GM21619 (cell line): ENCODE results near the gene CYSTM1.
"Not testable (repeated sequence)": the region's sequence is repeated elsewhere in the genome, so short reads cannot be mapped to it uniquely, and the experiment has no call there.

Source experiments
- ATAC-seq: cut with Tn5 transposase; IDR thresholded peaks from one replicate; pipeline ENCODE4 v1.9.1; 2021; ENCODE audit not compliant: unreplicated experiment

CYSTM1 gene

DNA sequence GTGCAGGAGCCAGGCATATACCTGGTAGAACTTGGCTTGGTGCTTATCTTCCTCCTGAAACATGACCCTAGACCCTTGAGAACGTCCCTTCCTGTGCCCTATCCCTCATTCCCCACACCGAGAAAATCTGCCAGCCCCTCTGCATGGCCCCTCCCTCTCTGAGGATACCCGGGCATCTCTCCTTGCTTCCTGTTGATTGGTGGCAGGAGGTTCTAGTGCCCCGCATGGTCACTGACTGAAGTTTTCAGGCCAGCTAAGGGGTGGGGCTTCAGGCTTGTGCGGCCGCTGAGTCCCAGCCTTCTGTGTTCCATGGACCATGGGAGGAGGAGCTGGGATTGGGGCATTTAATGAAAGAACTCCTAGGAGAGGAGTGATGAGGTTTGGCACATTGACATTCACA, 26.5 kb upstream of the CYSTM1 start:
- ATAC-seq = no peak

GRCh38 chr5:140150201-140150600, 24.8 kb upstream of the CYSTM1 start:
- ATAC-seq = no peak

GRCh38 chr5:140151144-140152021, 23.6 kb upstream of the CYSTM1 start:
- ATAC-seq = no peak

DNA sequence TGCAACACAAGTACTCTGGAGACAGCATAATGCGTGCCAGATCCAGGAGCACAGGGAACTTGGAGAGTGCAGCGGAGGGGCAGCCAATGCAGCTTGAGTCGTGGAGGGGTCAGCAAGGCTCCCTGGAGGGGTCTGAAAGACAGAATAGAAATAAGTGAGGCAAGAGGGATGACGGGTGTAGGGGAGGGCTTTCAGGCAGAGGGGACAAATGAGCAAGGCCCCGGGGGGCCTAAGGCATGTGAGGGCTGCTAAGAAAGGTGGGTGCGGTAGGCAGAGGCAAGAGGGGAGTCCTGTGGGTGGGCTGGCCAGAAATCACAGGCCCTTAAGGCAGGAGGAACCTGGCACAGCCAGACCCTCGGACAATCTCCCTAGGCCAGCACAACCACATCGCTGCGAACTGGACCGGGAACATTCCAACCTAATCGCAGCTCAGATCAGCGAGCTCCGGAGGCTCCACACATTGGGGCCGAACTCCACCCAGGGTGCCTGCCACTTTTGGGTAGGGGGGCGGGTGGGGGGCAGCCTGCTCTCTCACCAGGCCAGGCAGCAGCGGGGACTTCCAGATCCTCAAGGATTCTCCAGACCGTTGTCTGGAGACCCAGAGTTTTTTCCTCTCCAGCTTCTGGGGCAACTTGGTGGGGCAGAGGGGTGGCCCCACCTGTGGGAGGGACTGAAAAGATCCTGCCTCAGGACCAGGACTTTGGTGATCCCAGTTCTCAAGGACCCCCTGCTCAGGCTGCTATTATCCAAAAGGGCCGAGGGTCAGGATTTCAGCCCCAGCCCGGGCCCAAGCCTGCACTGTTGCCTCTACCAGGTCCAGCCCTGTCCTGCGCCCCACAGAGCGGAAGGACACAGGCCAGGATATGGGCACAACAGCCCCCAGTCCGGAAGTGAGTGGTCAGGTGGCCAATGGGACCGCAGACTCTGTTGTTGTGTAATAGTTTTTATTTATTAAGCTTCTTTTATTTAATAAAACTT, 22.7 kb upstream of the CYSTM1 start:
- no peak for ATAC-seq

DNA sequence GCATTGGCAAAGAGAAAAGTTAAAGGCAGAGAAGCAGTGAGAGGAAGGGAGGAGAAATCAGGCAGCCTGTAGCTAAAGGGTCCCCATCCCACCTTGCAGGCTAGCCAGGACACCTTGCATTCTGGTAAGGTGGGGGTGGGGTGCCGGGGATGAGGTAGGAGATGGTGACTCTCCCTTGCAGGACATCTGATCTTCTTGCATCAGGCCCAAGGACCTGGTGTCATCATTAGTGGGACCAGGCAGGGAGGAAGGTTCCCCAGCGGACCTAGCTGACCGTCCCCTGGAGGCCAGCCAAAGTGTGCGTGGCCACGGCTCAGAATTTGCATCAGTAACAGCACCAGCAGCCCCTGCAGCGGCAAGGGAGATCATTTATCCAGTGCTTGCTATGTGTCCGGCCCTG, 21.7 kb upstream of the CYSTM1 start:
- ATAC-seq = no peak

DNA sequence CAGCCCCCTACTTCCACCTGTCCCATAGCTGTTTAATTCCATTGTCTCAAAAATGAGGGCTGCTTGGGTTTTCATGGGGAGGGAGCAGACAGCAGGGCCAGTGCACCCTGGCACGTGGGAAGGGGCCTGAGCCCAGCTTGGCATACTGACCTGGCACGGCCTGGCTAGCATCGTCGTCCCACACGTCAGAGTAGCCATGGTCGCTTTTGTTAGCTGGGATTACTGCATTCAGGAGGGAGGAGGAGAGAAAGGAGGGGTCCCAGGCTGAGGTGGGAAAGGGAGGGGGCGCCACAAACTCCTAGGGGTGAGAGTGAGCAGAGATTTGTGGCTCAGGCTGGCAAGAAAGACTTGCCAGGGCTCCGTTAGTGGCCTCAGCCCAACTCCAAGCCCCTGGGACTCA, 21.1 kb upstream of the CYSTM1 start:
- no peak for ATAC-seq

GRCh38 chr5:140154710-140155381, 20.1 kb upstream of the CYSTM1 start:
- not testable (repeated sequence) for ATAC-seq

DNA sequence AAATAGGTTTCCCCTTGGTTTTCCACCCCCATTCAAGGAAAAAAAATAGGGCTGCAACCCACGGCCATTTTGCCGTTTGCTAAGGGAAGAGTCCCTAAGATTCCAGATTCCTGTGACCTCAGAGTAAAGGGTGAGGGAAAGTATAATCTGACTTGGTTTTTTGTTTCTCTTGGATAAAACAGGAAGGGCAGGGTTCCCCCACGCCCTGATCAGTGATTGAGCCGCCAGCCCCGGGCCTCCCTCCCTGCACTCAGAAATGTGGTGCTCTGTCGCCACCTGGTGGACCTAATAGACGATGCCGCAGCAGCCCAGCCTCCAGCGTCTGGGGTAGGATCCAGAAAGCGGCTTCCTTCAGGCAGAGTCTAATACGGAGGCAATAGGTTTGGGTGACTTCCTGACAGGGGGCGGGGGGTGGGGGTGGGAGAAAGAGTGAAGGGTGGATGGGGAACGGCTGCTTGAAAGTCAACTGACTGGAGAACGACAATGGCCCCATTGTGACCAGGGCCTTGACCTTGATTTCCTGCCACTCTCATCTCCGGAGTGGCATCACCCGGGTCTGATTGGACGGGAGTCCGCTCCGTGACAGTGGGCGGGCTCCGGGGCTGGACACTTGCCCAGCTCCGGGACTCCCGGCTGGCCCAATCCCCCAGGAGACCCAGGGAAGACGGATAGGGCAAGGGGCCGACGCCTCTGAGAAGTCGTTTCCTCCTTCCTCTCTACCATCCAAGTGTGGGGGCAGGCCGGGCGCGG, 17.8 kb upstream of the CYSTM1 start:
- ATAC-seq = peak; percentile 95

DNA sequence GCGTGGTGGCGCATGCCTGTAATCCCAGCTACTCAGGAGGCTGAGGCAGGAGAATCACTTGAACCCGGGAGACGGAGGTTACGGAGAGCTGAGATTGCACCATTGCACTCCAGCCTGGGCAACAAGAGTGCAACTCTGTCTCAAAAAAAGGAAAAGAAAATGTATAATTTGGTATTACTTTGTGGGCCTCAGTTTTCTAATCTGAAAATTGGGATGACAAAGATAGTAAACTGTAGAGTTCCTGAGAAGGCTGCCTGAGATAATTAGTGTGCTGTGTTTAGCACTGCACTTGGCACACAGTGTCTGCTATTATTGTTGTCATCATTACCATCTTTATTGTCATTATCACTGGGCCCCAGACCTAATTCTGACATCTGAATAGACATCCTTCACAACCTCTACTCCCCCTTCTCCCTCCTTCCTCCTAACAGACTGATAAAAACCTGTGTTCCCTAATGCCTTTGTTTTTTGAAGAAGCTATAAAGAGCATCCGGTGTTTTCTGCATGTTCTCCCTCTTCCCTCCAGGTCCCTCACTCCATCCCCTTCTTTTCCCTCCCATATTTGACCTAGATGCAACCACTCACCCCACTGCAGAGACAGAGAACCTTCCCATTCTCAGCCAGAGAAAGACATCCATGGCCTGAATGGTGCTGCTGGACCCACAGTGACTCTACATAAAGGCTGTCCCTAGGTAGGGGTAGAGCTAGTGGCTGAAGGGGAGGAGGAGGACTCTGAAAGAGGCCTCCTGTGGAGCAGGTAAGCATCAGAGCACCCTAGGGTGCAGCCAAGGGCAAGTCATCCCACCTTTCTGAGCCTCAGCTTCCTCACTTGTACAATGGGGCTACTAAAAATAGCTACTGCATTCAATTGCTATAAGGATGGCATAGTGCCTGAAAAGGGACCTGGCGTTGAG, 15.7 kb upstream of the CYSTM1 start:
- ATAC-seq = no peak

GRCh38 chr5:140162275-140162674, 12.7 kb upstream of the CYSTM1 start:
- no peak for ATAC-seq

- no peak for ATAC-seq
These were observed 12.2 kb upstream of the CYSTM1 start for GRCh38 chr5:140162781-140163180.

- ATAC-seq = no peak
These were observed 9.7 kb upstream of the CYSTM1 start for GRCh38 chr5:140165101-140165922.

DNA sequence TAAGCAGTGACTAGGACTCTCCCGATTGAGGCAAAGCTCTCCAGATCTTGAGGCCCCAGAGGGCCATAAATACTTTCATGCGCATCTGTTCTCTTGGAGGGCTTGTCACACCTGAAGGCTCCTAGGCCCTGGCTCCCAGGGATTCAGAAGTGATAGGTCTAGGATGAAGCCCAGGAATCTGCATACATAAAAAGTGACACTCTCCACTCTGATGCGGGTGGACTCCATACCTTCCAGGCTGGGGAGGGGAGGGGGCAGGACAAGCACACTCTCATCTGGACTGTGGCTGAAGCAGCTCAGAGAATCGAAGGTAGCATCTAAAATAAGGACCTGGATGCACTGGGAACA, 9.1 kb upstream of the CYSTM1 start:
- no peak for ATAC-seq

DNA sequence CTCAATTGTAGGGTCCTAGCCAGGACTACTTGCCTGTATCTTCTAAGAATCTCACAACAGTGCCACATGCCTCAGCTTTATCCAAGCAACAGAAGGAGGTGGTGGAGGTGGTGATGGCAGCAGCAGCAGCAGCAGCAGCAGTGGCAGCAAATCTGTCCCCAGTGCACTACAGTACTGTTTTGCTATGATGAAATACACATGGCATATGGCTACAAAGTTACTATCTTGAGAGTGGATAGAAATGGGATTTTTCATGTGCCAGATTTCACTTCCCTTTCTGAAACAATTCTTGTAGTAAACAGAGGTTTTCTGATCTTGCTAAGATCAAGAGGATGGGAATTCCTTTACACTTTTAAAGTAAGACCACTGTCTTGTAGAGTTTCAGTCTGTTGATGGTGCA, 8.1 kb upstream of the CYSTM1 start:
- no peak for ATAC-seq

GRCh38 chr5:140168371-140168770, 6.6 kb upstream of the CYSTM1 start:
- no peak for ATAC-seq

DNA sequence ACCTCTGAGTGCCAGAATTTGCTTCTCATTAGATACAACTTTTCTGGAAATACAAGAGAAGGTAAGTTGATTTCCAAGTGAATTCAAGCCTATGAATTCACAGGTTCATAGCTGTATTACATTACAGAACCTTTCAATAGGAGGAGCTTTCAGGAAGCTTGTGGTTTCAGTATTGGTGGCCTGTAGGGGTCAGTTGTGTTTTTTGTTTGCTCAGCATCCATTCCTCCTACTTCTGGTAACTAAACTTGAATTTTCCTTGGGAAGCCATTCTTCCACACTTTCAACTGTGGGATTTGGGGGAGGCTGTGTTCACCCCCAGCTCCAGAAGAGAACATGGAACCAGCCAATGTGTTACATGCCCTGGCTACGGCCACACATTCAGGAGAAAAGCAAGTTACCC, 5.6 kb upstream of the CYSTM1 start:
- ATAC-seq = no peak

GRCh38 chr5:140172483-140172882, 2.5 kb upstream of the CYSTM1 start:
- no peak for ATAC-seq

- no peak for ATAC-seq
These were observed 974 bp upstream of the CYSTM1 start for GRCh38 chr5:140174014-140174413.
